Esophagus squamous epithelium (tissue), 4 donors: Measurements from ENCODE around the gene MINAR2.

Experiments
- CTCF ChIP-seq, 6 experiments: fragments of 450-650 bp in 4 of 6; fragments of 200-600 bp in 2 of 6; sonication (generic) in 2 of 6; IDR thresholded peaks; one replicate each; pipeline ENCODE4 v1.5.1; 2016 to 2019; ENCODE audit warnings: antibody characterized with exemption in 6 of 6, mild to moderate bottlenecking in 4 of 6, moderate library complexity in 4 of 6
- POLR2A ChIP-seq, 4 donors: fragments of 450-650 bp; IDR thresholded peaks; one replicate each; pipeline ENCODE4 v1.6.1; 2017; ENCODE audit warnings: antibody characterized with exemption in 4 of 4, mild to moderate bottlenecking in 4 of 4, moderate library complexity in 3 of 4

DNA sequence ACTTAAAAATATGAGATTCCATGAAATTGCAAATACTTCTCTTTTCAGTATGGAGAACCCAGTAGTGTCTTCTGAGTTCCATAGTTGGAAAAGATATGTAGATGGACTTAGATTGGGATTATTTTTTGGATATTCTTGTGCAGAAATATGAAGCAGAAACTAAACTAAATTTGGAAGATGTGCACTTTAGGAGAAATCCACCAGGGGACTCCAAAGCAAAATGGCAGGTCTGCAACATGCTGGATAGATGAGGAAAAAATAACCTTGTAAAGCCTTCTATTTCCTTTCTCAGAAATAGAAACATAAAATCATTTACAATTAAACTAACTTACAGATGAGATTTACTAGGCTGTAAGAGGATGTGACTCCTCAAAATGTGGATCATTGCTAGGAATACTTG, 49.2 kb upstream of the MINAR2 start:
- TF ChIP-seq POLR2A (IDR thresholded peaks at IDR 0.05) (no peak), CTCF (IDR thresholded peaks at IDR 0.05) (no peak)
